DMS 273 treated with DMSO at 0.1 percent for 48 hours (cell line): Measurements from ENCODE around the gene CATSPERZ.
"Not testable (repeated sequence)": the region's sequence is repeated elsewhere in the genome, so short reads cannot be mapped to it uniquely, and the experiment has no call there.

Experiments used
- DNase-seq: peaks from one replicate; lab custom pipeline; 2025; lab: John Stamatoyannopoulos, UW

The CATSPERZ gene

DNA sequence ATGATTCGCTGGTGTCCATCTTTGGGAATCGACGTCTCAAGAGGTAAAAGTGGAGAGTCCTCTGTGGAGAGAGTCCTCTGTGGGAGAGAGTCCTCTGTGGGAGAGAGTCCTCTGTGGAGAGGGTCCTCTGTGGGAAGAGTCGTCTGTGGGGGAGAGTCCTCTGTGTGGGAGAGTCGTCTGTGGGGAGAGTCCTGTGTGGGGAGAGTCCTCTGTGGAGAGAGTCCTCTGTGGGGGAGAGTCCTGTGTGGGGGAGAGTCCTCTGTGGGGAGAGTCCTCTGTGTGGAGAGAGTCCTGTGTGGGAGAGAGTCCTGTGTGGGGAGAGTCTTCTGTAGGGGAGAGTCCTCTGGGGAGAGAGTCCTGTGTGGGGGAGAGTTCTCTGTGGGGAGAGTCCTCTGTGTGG is 20.9 kb downstream of the CATSPERZ start:
- DNase-seq, result no peak

DNA sequence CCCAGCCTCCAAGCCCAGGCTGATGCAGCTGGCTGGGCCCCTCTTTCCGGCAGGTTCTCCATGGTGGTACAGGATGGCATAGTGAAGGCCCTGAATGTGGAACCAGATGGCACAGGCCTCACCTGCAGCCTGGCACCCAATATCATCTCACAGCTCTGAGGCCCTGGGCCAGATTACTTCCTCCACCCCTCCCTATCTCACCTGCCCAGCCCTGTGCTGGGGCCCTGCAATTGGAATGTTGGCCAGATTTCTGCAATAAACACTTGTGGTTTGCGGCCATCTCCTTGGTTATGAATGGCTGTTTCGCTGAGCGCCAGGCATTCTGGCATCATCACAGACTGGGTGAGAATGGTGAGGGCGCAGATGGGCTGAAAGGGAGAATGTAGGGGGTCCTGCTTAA is 21.4 kb downstream of the CATSPERZ start:
- DNase-seq, result no peak

DNA sequence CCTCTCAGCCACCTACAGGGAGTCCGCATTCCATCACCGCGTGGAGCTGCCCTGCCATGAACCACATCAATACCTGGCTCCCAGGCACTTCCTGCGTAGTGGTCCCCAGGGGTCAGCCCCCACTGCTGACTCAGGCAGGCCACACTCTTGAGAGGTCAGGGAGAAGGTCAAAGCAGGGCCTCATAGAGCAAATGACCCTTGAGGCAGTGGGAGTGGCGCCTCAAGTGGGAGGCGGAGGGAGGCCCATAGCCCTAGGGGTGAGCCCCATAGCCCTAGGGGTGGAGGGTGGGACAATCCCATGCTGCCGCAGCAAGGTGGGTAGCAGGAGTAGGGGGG is 22.7 kb downstream of the CATSPERZ start:
- no peak for DNase-seq

DNA sequence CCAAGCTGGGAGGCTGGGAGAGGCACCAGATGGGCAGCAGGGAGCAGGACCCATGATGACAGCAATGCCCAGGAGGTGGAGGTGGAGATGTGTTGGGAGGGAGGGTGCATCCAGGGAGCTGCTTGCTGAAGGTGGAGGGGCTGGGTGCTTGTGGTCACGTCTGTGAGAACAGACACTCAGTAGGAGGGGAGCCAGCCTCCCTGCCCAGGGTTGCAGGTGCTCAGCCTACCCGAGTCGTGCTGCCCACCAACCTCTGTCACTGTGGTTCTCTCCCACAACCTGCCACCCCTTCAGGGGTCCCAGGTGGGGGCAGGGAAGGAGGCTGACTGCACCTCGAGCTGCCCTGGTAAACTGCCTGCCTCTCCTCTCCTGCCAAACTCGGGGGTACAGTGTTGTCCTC is 23.2 kb downstream of the CATSPERZ start:
- no peak for DNase-seq

DNA sequence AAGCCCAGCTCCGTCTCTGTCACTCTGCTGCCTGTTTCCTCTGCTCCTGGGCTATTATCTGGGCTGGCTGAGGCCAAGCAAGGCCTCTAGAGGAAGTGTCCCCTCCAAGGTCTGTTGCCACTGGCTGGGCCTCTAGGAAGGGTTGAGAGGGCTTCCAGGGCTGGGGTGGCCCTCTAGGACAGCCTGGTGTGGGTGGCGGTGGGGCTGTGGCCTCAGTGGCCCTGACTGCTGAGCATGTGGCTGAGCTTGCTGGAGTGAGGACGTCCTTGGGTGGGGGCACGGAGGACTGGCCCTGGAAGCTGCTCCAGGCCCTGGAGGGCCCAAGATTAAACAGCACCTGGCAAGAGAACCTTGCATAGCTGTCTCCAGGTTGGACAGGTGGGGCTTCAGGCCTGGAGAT is 23.8 kb downstream of the CATSPERZ start:
- not testable (repeated sequence) for DNase-seq

DNA sequence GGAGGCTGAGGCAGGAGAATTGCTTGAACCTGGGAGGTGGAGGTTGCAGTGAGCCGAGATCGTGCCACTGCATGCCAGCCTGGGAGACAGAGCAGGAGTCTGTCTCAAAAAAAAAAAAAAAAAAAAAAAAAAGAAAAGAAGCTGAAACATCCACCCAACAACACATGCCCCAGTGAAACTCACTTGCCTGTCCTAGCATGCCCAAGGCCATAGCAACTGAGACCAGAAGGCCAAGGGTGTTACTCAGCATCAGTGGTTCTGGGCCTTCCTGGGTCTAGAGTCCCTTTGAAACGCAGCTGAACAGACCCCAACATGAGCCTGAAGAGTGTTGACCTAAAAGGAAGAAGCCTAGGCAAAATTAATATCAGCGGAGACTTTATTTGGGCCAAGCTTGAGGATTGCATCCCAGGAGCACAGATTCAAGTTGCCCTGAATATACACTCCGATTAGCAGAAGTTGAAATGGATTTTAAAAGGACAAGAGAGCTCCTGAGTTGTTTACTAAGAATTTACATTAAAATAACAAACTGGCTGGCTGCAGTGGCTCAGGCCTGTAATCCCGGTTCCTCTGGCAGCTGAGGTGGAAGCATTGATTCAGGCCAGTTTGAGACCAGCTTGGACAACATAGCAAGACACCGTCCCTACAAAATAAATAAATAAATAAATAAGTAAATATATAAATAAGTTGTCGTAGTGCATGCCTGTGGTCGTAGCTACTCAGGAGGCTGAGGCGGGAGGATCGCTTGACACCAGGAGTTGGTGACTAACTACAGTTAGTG is 24.7 kb downstream of the CATSPERZ start:
- DNase-seq, result no peak

DNA sequence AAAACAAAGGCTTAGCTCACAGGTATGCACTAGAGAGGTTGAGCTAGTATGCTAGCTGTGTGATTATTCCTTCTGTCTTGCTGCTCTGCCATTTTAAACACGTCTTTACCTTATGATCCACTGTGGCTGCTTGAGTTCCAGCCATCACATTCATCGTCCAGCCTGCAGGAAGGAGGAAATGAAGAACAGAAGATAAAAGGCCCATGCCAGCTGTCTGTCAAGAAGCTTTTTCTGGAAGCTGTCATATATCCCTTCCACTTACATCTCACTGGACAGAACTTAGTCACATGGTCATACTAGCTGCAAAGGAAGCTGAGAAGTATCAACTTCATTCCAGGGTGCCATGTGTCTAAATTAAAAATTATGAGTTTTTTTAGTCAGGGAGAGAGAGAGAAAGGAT is 27.2 kb downstream of the CATSPERZ start:
- DNase-seq, result no peak

DNA sequence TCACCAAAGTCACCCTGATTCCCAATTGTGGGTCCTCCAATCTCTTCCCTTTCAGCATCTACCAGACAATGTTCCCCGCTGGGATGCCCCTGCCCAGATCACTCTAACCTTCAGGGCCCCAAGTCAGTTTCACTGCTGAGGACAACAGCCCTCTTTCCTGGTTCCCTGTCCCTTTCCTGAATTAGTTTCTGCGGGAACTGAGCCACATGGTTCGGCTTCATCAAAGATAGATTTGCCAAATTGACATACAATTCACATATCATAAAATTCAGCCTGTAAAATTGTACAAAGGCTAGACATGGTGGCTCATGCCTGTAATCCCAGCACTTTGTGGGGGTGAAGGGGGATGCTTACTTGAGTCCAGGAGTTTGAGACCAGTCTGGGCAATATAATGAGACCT is 27.8 kb downstream of the CATSPERZ start:
- no peak for DNase-seq

DNA sequence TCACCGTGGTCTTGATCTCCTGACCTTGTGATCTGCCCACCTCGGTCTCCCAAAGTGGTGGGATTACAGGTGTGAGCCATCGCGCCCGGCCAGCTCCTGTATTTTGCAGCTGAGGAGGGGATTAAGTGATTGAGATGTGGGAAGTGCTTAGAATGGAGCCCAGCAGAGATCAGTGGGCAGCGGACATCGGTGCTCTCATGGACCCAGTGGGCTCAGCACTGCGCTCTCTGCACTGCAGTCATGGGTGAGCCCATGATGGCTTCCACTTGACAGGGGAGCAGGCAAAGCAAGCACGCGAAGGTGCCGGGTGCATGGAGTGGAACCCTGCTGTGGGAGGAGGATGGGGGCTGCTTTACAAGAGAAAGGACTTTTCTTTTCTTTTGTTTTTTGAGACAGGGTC is 30.7 kb downstream of the CATSPERZ start:
- no peak for DNase-seq

DNA sequence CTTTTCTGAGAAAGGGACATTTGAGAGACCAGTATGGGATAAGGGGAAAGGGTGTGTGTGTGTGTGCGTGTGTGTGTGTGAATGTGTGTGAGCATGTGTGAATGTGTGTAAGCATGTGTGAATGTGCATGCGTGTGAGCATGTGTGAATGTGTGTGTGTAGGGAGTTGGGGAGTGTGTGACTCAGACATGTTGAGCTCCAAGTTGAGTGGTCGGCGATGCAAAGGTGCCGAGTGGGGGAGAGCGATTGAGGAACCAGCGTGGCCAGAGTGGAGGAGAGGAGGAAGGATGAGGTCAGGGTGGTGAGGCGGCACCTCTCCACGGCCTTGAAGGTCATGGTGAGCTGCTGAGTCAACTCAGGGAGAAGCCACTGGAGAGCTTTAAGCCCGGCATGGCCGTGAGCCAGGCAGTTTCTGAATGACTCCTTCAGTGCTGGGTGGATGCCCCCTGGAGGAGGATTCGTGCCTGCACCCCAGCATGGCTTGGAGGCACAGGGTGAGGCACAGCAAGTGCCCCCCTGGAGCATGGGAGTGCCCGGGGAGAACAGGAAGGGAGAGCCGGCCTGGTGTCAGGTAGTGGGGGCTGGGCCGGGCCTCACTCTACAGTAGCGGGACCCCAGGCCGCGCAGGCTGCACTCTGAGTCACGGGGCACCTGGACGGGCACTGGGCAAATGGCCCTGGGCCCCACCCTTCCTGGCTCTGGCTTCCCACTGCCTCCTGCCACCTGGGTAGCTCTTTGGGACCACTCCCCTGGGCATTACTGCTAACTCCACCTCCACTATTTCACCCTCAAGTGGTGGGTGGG is 31.6 kb downstream of the CATSPERZ start:
- DNase-seq, result no peak

DNA sequence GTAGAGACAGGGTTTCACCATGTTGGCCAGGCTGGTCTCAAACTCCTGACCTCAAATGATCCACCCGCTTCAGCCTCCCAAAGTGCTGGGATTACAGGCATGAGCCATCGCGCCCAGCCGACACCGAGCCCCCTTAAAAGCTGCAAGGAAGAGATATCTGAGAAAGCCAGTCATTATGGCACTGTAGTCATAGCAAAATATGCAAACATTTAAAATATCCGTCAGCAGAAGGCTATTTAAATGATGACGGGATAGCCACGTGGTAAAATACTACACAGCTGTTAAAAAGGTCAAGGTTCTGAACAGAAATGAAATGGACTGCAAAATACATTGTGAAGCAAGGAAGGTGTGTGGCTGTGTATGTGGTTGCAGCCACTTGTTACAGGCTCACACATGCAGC is 33.4 kb downstream of the CATSPERZ start:
- DNase-seq, result no peak

DNA sequence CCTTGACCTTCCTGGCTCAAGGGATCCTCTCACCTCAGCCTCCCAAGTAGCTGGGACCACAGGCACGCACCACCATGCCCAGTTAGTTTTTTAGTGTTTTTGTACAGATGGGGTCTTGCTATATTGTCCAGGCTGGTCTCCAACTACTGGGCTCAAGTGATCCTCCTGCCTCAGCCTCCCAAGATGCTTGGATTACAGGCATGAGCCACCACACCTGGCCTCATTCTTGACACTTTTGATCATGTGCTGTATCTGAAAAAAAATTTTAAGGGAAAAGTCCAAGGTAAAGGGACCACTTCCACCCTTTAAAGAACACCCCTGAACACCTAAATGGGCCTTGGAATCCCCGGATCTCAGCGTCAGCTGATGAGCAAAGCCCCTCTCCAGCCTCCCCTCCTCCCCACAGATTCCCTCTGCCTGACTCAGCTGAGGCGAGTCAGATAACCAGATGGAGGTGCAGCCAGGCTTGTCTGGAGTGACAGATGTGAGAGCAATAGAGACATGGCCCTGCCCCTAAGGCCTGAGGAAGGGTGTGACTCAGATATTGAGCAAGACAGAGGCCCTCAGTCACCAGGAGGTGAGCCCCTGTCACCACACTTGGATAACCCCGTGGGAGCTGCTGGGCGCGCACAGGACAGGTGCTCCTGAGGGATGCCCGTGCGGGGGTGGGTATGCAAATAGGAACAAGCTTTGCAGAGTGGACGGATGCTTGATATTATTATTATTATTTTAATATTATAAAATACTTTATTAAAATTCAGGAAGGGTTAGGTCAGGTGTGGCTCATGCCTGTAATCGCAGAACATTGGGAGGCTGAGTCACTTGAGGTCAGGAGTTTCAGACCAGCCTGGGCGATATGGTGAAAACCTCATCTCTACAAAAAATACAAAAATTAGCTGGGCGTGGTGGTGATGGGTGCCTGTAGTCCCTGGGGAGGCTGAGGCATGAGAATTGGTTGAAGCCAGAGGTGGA is 34.9 kb downstream of the CATSPERZ start:
- peak; percentile 81 for DNase-seq

DNA sequence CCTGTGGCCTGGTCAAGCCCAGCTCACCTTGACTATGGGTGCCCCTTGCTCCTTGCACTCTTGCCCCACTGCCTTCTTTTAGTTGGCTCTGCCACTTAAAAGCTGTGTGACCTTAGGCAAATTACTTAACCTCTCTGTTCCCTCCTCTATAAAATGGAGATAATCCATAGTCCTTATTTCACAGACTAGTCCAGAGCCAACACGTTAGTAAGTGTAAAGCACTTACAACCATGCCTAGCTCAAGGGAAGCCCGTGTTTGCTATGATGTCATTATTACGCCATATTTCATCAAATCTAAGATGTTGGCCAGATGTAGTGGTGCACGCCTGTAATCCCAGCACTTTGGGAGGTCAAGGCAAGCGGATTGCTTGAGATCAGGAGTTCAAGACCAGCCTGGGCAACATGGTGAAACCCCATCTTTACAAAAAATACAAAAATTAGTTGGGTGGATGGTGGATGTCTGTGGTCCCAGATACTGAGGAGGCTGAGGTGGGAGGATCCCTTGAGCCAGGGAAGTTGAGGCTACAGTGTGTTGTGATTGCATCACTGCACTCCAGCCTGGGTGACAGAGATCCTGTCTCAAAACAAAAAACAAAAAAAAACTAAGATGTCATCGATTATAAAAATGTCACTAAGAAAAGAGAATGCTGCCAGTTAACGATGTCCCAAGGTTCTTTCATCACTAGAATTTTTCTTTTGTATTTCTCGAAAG is 37.5 kb downstream of the CATSPERZ start:
- DNase-seq, result no peak

DNA sequence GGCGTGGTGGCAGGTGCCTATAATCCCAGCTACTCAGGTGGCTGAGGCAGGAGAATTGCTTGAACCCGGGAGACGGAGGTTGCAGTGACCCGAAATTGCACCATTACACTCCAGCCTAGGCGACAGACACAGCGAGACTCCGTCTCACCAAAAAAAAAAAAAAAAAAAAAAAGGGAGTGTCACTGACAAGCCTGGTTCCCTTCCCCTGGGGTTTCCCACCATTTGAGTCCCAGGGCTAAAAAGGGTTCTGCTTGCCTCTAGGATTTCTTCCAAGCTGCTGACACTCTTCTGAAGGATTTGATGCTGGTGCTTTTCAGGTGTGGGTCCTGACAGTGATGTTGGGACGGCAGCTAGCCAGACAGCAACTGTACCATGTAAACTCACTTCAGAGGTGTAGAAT is 38.6 kb downstream of the CATSPERZ start:
- no peak for DNase-seq

DNA sequence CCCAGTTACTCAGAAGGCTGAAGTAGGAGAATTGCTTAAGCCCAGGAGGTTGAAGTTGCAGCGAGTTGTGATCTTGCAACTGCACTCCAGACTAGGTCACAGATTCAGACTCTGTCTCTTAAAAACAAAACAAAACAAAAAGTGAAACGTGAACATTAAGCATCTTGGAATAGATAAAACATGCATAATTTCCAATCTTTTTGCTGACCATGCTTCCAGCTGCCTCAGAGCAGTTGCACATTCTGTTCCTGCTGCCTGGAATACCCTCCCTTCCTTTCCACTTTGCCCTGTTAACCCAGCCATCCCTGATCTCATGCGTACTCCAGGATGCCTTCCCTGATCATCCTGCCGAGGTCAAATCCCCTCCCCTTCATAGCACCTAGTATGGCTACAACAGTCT is 39.1 kb downstream of the CATSPERZ start:
- DNase-seq, result no peak

DNA sequence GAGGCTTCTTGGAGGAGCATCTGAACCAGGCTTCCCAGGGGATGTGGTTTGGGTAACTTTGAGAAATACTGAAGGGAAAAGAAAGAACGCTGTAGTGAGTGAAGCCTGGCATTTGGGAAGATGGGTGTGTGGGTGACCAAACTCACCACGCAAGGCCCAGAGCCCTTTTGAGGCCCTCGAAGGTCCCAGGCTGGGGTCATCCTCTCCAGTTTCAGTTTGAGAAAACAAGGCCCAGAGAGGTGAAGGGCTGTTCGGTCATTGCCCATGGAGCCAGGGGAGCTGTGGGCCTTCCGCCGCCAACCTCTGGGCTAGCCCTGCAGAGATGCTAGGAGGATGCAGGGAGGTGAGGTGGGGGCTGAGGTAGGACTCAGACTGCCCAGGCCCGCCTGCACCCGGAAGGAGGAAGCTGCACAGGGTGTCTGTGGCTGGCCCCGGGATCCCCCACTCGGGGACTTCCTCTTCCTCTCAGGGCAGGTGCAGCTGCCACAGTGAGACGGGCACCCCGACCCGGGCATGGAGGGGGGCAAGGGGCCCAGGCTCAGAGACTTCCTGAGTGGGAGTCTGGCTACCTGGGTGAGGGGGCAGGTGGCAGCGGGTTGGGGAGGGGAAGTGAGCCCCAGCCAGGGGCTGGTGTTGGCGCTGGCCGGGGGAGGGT is 39.7 kb downstream of the CATSPERZ start, which contains the start of gene CCDC88B:
CCDC88B (plus strand) TSS at position 451 of the 655 bp plus-strand sequence; CDS start at position 514, 63 bp downstream.
- no peak for DNase-seq

DNA sequence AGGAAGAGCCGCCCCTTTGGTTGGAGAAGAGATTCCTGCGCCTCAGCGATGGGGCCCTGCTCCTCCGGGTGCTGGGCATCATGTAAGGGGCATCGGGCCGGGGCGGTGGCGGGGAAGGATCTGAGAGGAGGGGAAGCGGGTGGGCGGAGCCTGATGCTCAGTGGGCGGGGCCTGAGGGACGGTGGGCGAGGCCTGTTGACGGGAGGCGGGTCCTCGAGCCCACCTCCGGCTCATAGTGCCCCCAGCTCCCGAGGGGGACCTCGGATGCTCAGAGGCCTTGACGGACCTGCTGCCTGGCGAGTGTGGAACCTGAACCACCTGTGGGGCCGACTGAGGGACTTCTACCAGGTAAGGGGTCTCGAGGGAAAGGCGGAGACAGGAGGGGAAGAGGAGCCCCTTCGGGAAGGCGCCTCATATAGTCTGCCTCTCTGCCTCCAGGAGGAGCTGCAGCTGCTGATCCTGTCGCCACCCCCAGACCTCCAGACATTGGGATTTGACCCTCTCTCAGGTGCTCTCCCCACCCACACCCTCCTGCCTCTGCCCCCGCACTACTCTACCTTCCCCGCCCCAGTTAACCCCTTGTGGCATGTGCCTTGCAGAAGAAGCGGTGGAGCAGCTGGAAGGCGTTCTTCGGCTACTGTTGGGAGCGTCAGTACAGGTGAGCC is 40.6 kb downstream of the CATSPERZ start:
- DNase-seq, result no peak

DNA sequence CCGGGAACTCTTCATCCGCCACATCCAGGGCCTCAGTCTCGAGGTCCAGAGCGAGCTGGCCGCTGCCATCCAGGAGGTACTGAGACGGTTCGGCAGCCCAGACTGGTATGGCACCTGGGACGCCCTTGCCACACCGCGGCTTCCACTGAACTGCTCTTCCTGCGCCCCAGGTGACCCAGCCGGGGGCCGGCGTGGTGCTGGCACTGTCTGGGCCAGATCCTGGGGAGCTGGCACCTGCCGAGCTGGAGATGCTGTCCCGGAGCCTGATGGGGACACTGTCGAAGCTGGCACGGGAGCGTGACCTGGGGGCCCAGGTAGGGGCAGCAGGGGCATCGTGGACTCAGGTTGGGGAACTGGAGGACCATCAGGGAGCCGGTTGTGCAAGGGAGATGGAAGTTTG is 41.3 kb downstream of the CATSPERZ start:
- no peak for DNase-seq

DNA sequence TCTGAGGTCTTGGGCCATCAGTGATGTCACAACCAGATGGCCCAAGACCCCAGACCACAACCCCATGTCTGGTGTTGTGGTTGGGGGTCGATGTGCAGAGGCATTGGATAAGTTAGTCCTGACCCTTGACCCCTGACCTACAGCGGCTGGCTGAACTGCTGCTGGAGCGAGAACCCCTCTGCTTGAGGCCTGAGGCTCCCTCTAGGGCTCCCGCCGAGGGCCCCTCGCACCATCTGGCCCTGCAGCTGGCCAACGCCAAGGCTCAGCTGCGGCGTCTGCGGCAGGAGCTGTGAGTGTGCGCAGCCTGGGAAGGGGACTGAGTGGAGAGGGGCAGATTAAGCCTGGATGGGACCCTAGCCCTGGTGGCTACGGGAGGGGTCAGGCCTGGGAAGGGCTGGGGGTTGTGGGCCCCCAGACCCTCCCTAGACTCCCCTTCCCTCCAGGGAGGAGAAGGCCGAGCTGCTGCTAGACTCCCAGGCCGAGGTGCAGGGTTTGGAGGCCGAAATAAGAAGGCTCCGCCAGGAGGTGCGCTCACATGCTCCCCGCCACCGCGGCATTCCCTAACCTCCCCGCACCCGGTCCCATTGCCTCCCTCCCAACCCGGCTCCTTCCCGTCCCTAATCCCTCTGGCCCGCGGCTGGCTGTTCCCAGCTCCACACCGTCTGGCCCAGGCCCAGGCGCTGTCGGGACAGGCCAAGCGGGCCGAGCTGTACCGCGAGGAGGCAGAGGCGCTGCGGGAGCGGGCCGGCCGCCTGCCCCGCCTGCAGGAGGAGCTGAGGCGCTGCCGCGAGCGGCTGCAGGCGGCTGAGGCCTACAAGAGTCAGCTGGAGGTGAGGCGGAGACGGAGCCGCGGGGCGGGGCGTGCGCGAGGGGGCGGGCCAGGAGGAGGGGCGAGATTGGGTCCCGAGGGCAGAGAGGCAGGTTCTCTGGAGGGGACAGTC is 42.0 kb downstream of the CATSPERZ start:
- DNase-seq, result peak; percentile 69
